AG09319 (cell line): ENCODE measurements around the gene SKI.
"Not testable (repeated sequence)": the region's sequence is repeated elsewhere in the genome, so short reads cannot be mapped to it uniquely, and the experiment has no call there.

Experiments used
- DNase-seq: peaks from one replicate; pipeline ENCODE4 v3.0.0-alpha.2; 2010; ENCODE audit warnings: low read depth; ENCODE audit errors: extremely low read depth
- CTCF ChIP-seq: IDR thresholded peaks from 2 replicates; pipeline ENCODE4 v1.5.1; 2011; ENCODE audit warnings: low read depth, mild to moderate bottlenecking, inconsistent platforms, low read length, moderate library complexity

Gene SKI

GRCh38 chr1:2294033-2294724 lies 66.1 kb downstream of the SKI start:
- TF ChIP-seq CTCF: no peak
- DNase-seq: no peak

GRCh38 chr1:2294725-2295078 lies 66.6 kb downstream of the SKI start:
- no peak for DNase-seq
- no peak for TF ChIP-seq CTCF

GRCh38 chr1:2295526-2295925 lies 67.4 kb downstream of the SKI start:
- TF ChIP-seq CTCF: no peak
- DNase-seq: no peak

GRCh38 chr1:2296211-2296610 lies 68.1 kb downstream of the SKI start:
- DNase-seq: not testable (repeated sequence)

- TF ChIP-seq CTCF: no peak
- DNase-seq: no peak
These were observed 68.5 kb downstream of the SKI start for GRCh38 chr1:2296614-2297013.

GRCh38 chr1:2297246-2298011 lies 69.3 kb downstream of the SKI start:
- no peak for DNase-seq
- TF ChIP-seq CTCF: no peak

- no peak for DNase-seq
- no peak for TF ChIP-seq CTCF
These were observed 70.6 kb downstream of the SKI start for GRCh38 chr1:2298685-2299084.
